Colonic mucosa (tissue), 4 donors: Measurements from ENCODE around the gene BEND4. TPM values are rescaled to one million over a fixed set of nuclear protein-coding genes. Genes with fewer than 3 reads are reported as not detected.

Experiments used
- DNase-seq: peaks from one replicate; pipeline ENCODE4 v3.0.0-alpha.2; 2020
- H3K27ac ChIP-seq: fragments of 200-600 bp; one replicate; pipeline ENCODE4 v1.8.0; 2021
- H3K27me3 ChIP-seq: fragments of 200-600 bp; one replicate; pipeline ENCODE4 v1.8.0; 2021
- H3K36me3 ChIP-seq: fragments of 200-600 bp; one replicate; pipeline ENCODE4 v1.8.0; 2021
- H3K4me1 ChIP-seq: fragments of 200-600 bp; one replicate; pipeline ENCODE4 v1.8.0; 2021; ENCODE audit warnings: mild to moderate bottlenecking
- H3K4me3 ChIP-seq: fragments of 200-600 bp; one replicate; pipeline ENCODE4 v1.8.0; 2021
- H3K9ac ChIP-seq, 2 donors: one replicate each; pipeline ENCODE4 v1.7.0; 2013; ENCODE audit warnings: control low read depth in 2 of 2, low read depth in 2 of 2, low read length in 2 of 2
- H3K9me3 ChIP-seq: fragments of 200-600 bp; one replicate; pipeline ENCODE4 v1.8.0; 2021
- CTCF ChIP-seq: fragments of 200-600 bp; IDR thresholded peaks from one replicate; pipeline ENCODE4 v1.8.0; 2022; ENCODE audit warnings: antibody characterized with exemption, mild to moderate bottlenecking
- intact Hi-C: fragments of 100-400 bp; cut with DNase I; formaldehyde crosslinking; loops from one replicate; pipeline ENCODE4 v1.14.1; 2022
- total RNA-seq, 2 donors: library from RNA; stranded (reverse); fragmentation: NEBNext Ultra II Directional in 1 of 2; extraction: Animal tissue kit (Norgen Biotek cat#: 25700) in 1 of 2; gene quantifications; one replicate each; pipeline ENCODE4 v1.2.1, GENCODE V29; 2021
- donor health status: healthy.
- donor health status: DM: no; HTN: no; CAD: no.
- donor health status: DM: no; HTN: no; CAD: no.

Gene BEND4
- total RNA-seq, 2 donors from 2014 or later = 0.19 to 0.27 TPM

GRCh38 chr4:42122237-42122636, 30.2 kb downstream of the BEND4 start:
- Histone ChIP-seq H3K27ac (no peak overlapping the region), H3K4me3 (no peak overlapping the region)
- intact Hi-C loops = no loop called here

GRCh38 chr4:42119886-42120285, 32.6 kb downstream of the BEND4 start:
- TF ChIP-seq CTCF = no peak
- H3K4me3 ChIP-seq = no peak overlapping the region
- no peaks in the 10 kb centered on the region for H3K9me3 ChIP-seq
- H3K27ac ChIP-seq = no peak overlapping the region
- no peaks in the 10 kb centered on the region for H3K4me1 ChIP-seq
- H3K27me3 ChIP-seq = no peaks in the 10 kb centered on the region
- intact Hi-C loops = no loop called here
- DNase-seq = no peak
- H3K9ac ChIP-seq = no peak overlapping the region
- no peaks in the 10 kb centered on the region for H3K36me3 ChIP-seq

More at GRCh38 chr4:42122237-42122636, 30.2 kb downstream of the BEND4 start:
- no peak for DNase-seq
- TF ChIP-seq CTCF = no peak
- Histone ChIP-seq H3K9me3 (no peaks in the 10 kb centered on the region), H3K27me3 (no peaks in the 10 kb centered on the region), H3K4me1 (no peaks in the 10 kb centered on the region), H3K9ac (no peak overlapping the region), H3K36me3 (no peaks in the 10 kb centered on the region)

GRCh38 chr4:42112846-42113245, 39.6 kb downstream of the BEND4 start:
- intact Hi-C loops = no loop called here
- Histone ChIP-seq H3K27me3 (no peaks in the 10 kb centered on the region), H3K4me3 (no peak overlapping the region), H3K4me1 (no peaks in the 10 kb centered on the region), H3K27ac (no peak overlapping the region), H3K36me3 (no peaks in the 10 kb centered on the region), H3K9me3 (no peaks in the 10 kb centered on the region), H3K9ac (no peak overlapping the region)
- no peak for DNase-seq
- TF ChIP-seq CTCF = no peak

GRCh38 chr4:42104521-42104920, 47.9 kb downstream of the BEND4 start:
- Histone ChIP-seq H3K27ac (no peak overlapping the region), H3K27me3 (no peaks in the 10 kb centered on the region), H3K36me3 (no peaks in the 10 kb centered on the region), H3K4me3 (no peak overlapping the region), H3K9me3 (no peaks in the 10 kb centered on the region), H3K4me1 (no peaks in the 10 kb centered on the region), H3K9ac (no peak overlapping the region)
- no peak for DNase-seq
- intact Hi-C loops = no loop called here
- TF ChIP-seq CTCF = no peak

GRCh38 chr4:42101446-42101975, 50.9 kb downstream of the BEND4 start:
- intact Hi-C loops = no loop called here
- no peak for DNase-seq
- no peaks in the 10 kb centered on the region for H3K27me3 ChIP-seq
- H3K36me3 ChIP-seq = no peaks in the 10 kb centered on the region
- no peaks in the 10 kb centered on the region for H3K9me3 ChIP-seq
- H3K4me3 ChIP-seq = no peak overlapping the region
- H3K4me1 ChIP-seq = no peaks in the 10 kb centered on the region
- H3K9ac ChIP-seq = no peak overlapping the region
- no peak for TF ChIP-seq CTCF
- H3K27ac ChIP-seq = no peak overlapping the region
